ENCODE measurements around the gene ZNF574.
A peak's percentile ranks its signal among the peaks of the same experiment; 100 is the strongest.
"Not testable (repeated sequence)": the region's sequence is repeated elsewhere in the genome, so short reads cannot be mapped to it uniquely, and the experiment has no call there.

GRCh38 chr19:42034640-42035391, 41.1 kb upstream of the ZNF574 start:
- peak; percentile 54 to 84 (median 60) for TF ChIP-seq CTCF (IDR thresholded peaks at IDR 0.05)
- not testable (repeated sequence) for TF ChIP-seq POLR2A (IDR thresholded peaks at IDR 0.05)
